ENCODE results near the gene MARK1. TPM values are rescaled to one million over a fixed set of nuclear protein-coding genes. Genes with fewer than 3 reads are reported as not detected.

Gene MARK1
- polyA plus RNA-seq, 3 donors = not detected

DNA sequence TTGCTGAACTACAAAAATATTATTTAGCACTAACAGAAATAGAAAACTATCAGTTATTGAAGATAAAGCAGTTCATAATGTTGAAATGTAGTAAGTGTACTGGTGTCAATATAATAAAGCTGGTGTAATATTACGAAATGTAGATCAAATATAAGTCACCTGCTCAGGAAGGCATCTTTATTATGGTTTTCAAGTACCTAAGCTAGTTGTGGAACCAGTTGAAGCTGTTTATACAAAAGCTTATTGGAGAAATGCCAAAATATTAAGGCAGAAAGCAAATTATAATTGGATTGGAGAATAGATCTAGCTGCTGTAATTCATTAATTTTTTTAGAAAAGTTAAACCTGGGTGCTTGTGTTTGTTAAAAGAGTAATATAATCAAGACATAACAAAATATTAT is 6.2 kb upstream of the MARK1 start:
- Histone ChIP-seq H2AFZ (ENCODE audit: insufficient read depth, low read depth, low read length, poor library complexity, severe bottlenecking) (no peak overlapping the region), H4K20me1 (ENCODE audit: insufficient read depth, low read length) (no peaks in the 10 kb centered on the region), H3K36me3 (replicated peaks in 1 of 2; ENCODE audit: control insufficient read depth in 1 of 2, insufficient read depth in 2 of 2, low read length in 2 of 2) (no peaks in the 10 kb centered on the region), H3K4me3 (replicated peaks in 1 of 3; ENCODE audit: low read depth in 2 of 3, low read length in 3 of 3) (no peak overlapping the region), H3K9me3 (replicated peaks in 1 of 2; ENCODE audit: control insufficient read depth in 1 of 2, insufficient read depth in 1 of 2, low read length in 2 of 2) (no peaks in the 10 kb centered on the region), H3K9ac (ENCODE audit: insufficient read depth, low read length, poor library complexity, severe bottlenecking) (no peak overlapping the region), H3K4me1 (ENCODE audit: control insufficient read depth in 1 of 2, insufficient read depth in 2 of 2, low read length in 2 of 2) (no peaks in the 10 kb centered on the region), H3K27me3 (ENCODE audit: control insufficient read depth in 2 of 2, insufficient read depth in 2 of 2, low read length in 2 of 2) (peaks cover 36 to 37% of the 10 kb centered on the region in 2 donors), H3K27ac (ENCODE audit: low read depth in 1 of 2, low read length in 2 of 2) (no peak overlapping the region), H3K79me2 (ENCODE audit: insufficient read depth, low read length) (no peaks in the 10 kb centered on the region), H3K4me2 (replicated peaks; ENCODE audit: extremely low read depth, low read length, poor library complexity, severe bottlenecking) (no peak overlapping the region)
- WGBS (ENCODE audit: insufficient coverage) = 100% methylated on average over 1 of the region's 1 CpG
- Mint-ChIP-seq H3K9me3 (no peaks in the 10 kb centered on the region), H3K36me3 (no peaks in the 10 kb centered on the region), H3K4me3 (no peak overlapping the region), H3K27ac (no peak overlapping the region), H3K27me3 (ENCODE audit: low read depth in 3 of 3) (peaks cover 22 to 36% (median 27%) of the 10 kb centered on the region in 3 donors), H3K4me1 (no peaks in the 10 kb centered on the region)
- TF ChIP-seq, protein P1, sequence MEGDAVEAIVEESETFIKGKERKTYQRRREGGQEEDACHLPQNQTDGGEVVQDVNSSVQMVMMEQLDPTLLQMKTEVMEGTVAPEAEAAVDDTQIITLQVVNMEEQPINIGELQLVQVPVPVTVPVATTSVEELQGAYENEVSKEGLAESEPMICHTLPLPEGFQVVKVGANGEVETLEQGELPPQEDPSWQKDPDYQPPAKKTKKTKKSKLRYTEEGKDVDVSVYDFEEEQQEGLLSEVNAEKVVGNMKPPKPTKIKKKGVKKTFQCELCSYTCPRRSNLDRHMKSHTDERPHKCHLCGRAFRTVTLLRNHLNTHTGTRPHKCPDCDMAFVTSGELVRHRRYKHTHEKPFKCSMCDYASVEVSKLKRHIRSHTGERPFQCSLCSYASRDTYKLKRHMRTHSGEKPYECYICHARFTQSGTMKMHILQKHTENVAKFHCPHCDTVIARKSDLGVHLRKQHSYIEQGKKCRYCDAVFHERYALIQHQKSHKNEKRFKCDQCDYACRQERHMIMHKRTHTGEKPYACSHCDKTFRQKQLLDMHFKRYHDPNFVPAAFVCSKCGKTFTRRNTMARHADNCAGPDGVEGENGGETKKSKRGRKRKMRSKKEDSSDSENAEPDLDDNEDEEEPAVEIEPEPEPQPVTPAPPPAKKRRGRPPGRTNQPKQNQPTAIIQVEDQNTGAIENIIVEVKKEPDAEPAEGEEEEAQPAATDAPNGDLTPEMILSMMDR (IDR thresholded peaks at IDR 0.05) = no peak
- intact Hi-C loops (cut with micrococcal nuclease) = no loop called here
- DNase-seq = no peak

DNA sequence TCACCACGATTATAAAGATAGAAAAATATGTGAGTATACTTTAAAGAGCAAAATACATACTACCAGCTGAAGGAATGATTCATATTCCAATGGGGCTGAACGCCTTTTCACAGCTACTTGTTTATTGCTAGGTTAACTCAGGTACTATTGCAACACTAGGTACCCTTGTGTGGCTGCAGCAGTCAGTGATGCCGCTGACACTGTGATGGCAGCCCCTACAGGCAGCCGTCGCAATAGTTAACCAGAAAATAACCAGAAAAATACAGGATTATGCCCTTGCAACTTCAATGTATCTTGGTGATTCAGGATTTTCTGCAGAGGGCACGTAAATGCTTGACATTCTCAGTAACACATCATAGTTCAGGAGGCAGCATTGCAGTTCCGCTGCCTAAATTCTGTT is 1.6 kb upstream of the MARK1 start:
- H4K20me1 ChIP-seq (ENCODE audit: insufficient read depth, low read length) = no peaks in the 10 kb centered on the region
- peaks cover 0 to 10% (median 5%) of the 10 kb centered on the region in 7 donors for H3K9me3 Mint-ChIP-seq
- peaks cover 0 to 11% of the 10 kb centered on the region in 2 donors for H3K9me3 ChIP-seq (replicated peaks in 1 of 2; ENCODE audit: control insufficient read depth in 1 of 2, insufficient read depth in 1 of 2, low read length in 2 of 2)
- H3K27ac ChIP-seq (ENCODE audit: low read depth in 1 of 2, low read length in 2 of 2) = no peak overlapping the region
- H3K27me3 ChIP-seq (ENCODE audit: control insufficient read depth in 2 of 2, insufficient read depth in 2 of 2, low read length in 2 of 2) = peaks cover 69 to 77% of the 10 kb centered on the region in 2 donors
- no peak for DNase-seq
- H3K9ac ChIP-seq (ENCODE audit: insufficient read depth, low read length, poor library complexity, severe bottlenecking) = no peak overlapping the region
- H3K36me3 Mint-ChIP-seq = peaks cover 4 to 5% of the 10 kb centered on the region in 2 donors
- 20% methylated on average over 5 of the region's 7 CpGs for WGBS (ENCODE audit: insufficient coverage)
- intact Hi-C loops (cut with micrococcal nuclease) = no loop called here
- TF ChIP-seq, protein P1 (IDR thresholded peaks at IDR 0.05) = no peak
- H3K36me3 ChIP-seq (replicated peaks in 1 of 2; ENCODE audit: control insufficient read depth in 1 of 2, insufficient read depth in 2 of 2, low read length in 2 of 2) = no peaks in the 10 kb centered on the region
- peaks cover 8 to 17% of the 10 kb centered on the region in 2 donors for H3K4me1 ChIP-seq (ENCODE audit: control insufficient read depth in 1 of 2, insufficient read depth in 2 of 2, low read length in 2 of 2)
- peaks cover 14% of the 10 kb centered on the region for H3K4me1 Mint-ChIP-seq
- no peak overlapping the region for H3K4me3 ChIP-seq (replicated peaks in 1 of 3; ENCODE audit: low read depth in 2 of 3, low read length in 3 of 3)
- H3K27me3 Mint-ChIP-seq (ENCODE audit: low read depth in 3 of 3) = peaks cover 57 to 69% (median 63%) of the 10 kb centered on the region in 3 donors
- no peak overlapping the region for H3K4me2 ChIP-seq (replicated peaks; ENCODE audit: extremely low read depth, low read length, poor library complexity, severe bottlenecking)
- H3K27ac Mint-ChIP-seq = no peak overlapping the region
- H3K79me2 ChIP-seq (ENCODE audit: insufficient read depth, low read length) = no peaks in the 10 kb centered on the region
- peak overlapping the region in 1 of 2 donors; percentile 94 for H3K4me3 Mint-ChIP-seq
- no peak overlapping the region for H2AFZ ChIP-seq (ENCODE audit: insufficient read depth, low read depth, low read length, poor library complexity, severe bottlenecking)
